Stimulated activated CD4-positive, alpha-beta T cell treated with anti-CD3 and anti-CD28 coated beads, TNF-alpha, amount 100 ng/mL, for 24 hours (primary cell): Measurements from ENCODE around the gene TPK1.
"Not testable (repeated sequence)": the region's sequence is repeated elsewhere in the genome, so short reads cannot be mapped to it uniquely, and the experiment has no call there.

Experiments used
- DNase-seq, 3 experiments: peaks; one replicate each; pipeline ENCODE4 v3.0.0-alpha.2; 2020; ENCODE audit warnings: low read depth in 3 of 3

Gene TPK1

GRCh38 chr7:144629598-144629997 is 206.3 kb downstream of the TPK1 start:
- no peak for DNase-seq

- DNase-seq, result no peak
These were observed 206.8 kb downstream of the TPK1 start for GRCh38 chr7:144629011-144629410.

- DNase-seq, result no peak
These were observed 207.7 kb downstream of the TPK1 start for GRCh38 chr7:144628176-144628575.

- no peak for DNase-seq
These were observed 213.1 kb downstream of the TPK1 start for GRCh38 chr7:144622745-144623144.

- no peak for DNase-seq
These were observed 229.6 kb downstream of the TPK1 start for GRCh38 chr7:144606261-144606660.

GRCh38 chr7:144596953-144597352 is 238.9 kb downstream of the TPK1 start:
- no peak for DNase-seq

GRCh38 chr7:144594580-144594979 is 241.3 kb downstream of the TPK1 start:
- no peak for DNase-seq

GRCh38 chr7:144588559-144589051 is 247.2 kb downstream of the TPK1 start:
- DNase-seq, result no peak

- DNase-seq, result no peak
These were observed 248.2 kb downstream of the TPK1 start for GRCh38 chr7:144587701-144588100.

GRCh38 chr7:144584726-144585125 is 251.1 kb downstream of the TPK1 start:
- no peak for DNase-seq

- DNase-seq, result no peak
These were observed 256.2 kb downstream of the TPK1 start for GRCh38 chr7:144579687-144580086.

- no peak for DNase-seq
These were observed 260.4 kb downstream of the TPK1 start for GRCh38 chr7:144575456-144575855.

- DNase-seq, result not testable (repeated sequence)
These were observed 261.1 kb downstream of the TPK1 start for GRCh38 chr7:144574753-144575152.

- no peak for DNase-seq
These were observed 267.6 kb downstream of the TPK1 start for GRCh38 chr7:144568233-144568632.

- no peak for DNase-seq
These were observed 270.3 kb downstream of the TPK1 start for GRCh38 chr7:144565586-144565985.

- no peak for DNase-seq
These were observed 286.0 kb downstream of the TPK1 start for GRCh38 chr7:144549861-144550260.

- DNase-seq, result no peak
These were observed 287.3 kb downstream of the TPK1 start for GRCh38 chr7:144548556-144548955.

GRCh38 chr7:144547888-144548287 is 288.0 kb downstream of the TPK1 start:
- DNase-seq, result no peak

- DNase-seq, result no peak
These were observed 289.1 kb downstream of the TPK1 start for GRCh38 chr7:144546782-144547181.

- no peak for DNase-seq
These were observed 290.5 kb downstream of the TPK1 start for GRCh38 chr7:144545330-144545729.

GRCh38 chr7:144534655-144535395 is 301.0 kb downstream of the TPK1 start:
- DNase-seq, result no peak

- DNase-seq, result no peak
These were observed 301.7 kb downstream of the TPK1 start for GRCh38 chr7:144534196-144534595.

- DNase-seq, result no peak
These were observed 304.7 kb downstream of the TPK1 start for GRCh38 chr7:144531181-144531580.
